ENCODE data around the gene TSPAN2.

Gene TSPAN2

DNA sequence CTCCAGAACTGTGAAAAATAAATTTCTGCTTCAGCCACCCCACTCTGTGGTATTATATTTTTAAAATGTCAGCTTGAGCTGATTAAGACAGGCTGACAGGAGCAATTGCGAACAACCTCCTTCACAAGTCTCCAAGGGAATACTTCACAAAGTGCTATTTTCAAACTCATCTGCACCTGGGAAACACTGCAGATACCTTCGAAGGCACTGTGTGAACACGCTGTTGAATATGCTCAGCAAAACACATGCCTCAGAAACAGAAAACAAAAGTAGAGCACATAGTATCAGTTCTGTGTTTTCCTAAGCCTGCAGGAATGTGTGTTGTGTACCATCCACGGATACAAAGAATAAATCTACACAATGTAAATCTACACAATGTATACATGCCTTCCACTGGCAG, 10.6 kb downstream of the TSPAN2 start:
- in situ Hi-C loops (cut with MboI; ENCODE audit: low sequenced_read_pairs), result no loop called here

DNA sequence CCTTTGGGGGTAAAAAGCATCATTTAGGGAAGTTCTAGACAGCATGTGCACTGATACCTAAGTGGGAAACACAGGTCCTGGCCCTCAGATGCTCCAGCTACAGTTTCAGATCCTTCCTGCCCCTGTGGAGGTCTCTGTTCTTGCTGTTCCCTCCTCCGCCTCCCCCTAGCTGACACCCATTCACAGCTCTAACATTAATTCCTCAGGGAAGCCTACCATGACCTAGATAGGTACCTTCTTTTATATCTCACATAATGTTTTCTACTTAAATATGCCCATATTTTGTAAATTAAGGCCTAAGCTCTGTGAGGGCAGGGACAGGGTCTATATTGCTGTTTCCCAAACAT, 11.3 kb downstream of the TSPAN2 start:
- in situ Hi-C loops (cut with MboI; ENCODE audit: low sequenced_read_pairs), result no loop called here

GRCh38 chr1:115077286-115077983, 11.9 kb downstream of the TSPAN2 start:
- in situ Hi-C loops (cut with MboI; ENCODE audit: low sequenced_read_pairs), result no loop called here

- in situ Hi-C loops (cut with MboI; ENCODE audit: low sequenced_read_pairs), result no loop called here
These were observed 12.9 kb downstream of the TSPAN2 start for GRCh38 chr1:115076384-115076915.

- in situ Hi-C loops (cut with MboI; ENCODE audit: low sequenced_read_pairs), result no loop called here
These were observed 14.3 kb downstream of the TSPAN2 start for GRCh38 chr1:115074839-115075534.

DNA sequence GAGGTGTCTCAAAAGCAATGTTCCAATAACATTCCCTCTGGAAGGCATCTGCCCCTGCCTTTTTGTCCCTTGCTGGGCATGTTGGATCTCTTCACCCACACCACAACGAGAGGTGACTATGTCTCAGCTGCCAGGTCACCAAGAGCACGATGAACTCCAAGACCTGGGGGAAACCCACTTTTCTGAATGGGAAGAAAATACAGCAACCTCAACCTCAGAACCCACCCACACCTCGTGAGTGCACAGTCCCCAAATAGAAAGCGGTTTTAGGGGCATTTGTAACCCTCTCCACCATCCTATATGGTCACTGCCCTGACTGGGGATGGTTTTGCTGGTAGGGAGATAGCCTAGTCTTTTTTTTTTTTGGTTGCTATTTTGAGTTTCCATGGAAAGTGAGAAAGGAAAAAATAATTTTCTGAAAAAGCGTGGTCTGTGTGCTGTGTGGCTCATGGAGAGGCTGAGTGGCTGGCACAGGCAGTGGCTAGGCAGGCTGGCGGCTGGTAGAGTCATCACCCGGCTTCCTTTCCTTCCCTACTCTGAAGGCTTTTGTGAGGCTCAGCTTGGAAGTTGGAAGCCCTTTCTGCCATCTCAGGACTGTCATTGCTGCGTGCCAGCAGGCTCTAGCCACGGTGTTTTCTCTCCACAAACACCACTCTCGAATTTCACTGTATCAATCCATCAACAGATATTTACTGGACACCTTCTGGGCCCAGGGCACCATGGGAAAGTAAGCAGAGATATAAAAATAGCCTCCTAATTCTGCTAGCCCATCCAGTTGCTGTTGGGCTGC, 15.8 kb downstream of the TSPAN2 start:
- in situ Hi-C loops (cut with MboI; ENCODE audit: low sequenced_read_pairs), result no loop called here

DNA sequence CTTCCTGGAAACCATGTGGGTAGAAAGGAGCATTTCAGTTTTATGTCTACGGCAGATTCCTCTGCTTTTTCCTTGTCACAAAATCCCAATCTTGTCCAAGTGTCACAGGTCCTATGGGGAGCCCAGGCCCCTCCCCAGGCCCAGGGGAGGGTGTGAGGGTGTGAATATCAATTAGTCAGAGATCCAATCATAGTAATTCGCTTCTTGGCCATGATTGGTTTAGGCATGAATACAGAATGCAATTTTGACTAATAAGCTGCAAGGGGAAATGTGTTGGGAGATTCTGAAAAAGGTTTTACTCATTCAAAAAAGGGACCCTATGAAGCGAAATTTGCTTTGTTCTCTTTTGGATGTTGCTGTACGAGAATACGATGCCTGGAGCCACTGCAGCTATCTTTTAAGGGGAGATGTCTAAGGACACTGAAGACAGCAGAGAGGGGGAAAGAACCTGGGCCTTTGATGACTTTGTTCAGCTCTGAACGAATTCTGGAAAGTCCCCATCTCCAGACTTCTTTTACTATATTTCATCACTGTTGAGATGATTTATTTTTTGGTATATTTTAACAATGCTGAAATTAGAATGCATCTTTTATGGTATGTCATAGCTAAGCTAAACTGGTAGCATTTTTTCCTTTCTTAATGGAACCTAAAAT, 18.2 kb downstream of the TSPAN2 start:
- in situ Hi-C loops (cut with MboI; ENCODE audit: low sequenced_read_pairs), result no loop called here

GRCh38 chr1:115069659-115070308, 19.5 kb downstream of the TSPAN2 start:
- in situ Hi-C loops (cut with MboI; ENCODE audit: low sequenced_read_pairs), result no loop called here

DNA sequence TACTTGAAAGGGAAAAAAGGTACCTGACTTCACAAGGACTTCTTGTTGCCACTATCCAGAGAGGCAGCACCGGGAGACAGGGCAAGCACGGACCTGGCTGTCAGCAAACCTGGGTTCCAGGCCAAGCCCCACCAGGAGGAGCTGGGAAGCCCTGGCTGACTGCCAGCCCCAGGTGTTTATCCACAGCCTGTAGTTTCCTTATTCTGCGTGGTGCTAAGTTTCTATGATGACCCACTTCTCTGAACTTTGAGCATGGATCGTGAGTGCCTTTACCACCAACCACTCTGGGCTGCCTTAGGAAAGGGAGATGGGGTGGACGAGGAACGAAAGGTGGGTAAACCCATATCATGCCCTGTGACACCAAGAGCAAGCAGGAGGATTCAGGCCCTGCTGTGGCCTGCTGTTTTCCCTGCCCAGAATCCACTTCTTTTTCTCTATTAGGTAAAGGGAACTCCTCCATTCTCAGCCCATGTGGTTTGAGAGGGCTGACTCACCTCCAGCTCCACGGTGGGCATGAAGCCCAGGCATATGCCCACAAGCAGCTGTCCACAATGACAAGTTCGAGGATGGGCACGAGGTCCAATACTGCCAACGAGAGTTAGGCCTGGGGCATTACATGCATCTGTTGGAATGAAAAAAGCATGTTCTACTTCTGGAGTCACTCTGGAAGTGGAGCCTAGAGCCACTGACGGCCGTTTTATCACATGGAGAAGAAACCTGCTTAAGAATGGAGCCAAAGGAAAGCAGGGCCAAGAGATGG, 20.3 kb downstream of the TSPAN2 start:
- in situ Hi-C loops (cut with MboI; ENCODE audit: low sequenced_read_pairs), result no loop called here

DNA sequence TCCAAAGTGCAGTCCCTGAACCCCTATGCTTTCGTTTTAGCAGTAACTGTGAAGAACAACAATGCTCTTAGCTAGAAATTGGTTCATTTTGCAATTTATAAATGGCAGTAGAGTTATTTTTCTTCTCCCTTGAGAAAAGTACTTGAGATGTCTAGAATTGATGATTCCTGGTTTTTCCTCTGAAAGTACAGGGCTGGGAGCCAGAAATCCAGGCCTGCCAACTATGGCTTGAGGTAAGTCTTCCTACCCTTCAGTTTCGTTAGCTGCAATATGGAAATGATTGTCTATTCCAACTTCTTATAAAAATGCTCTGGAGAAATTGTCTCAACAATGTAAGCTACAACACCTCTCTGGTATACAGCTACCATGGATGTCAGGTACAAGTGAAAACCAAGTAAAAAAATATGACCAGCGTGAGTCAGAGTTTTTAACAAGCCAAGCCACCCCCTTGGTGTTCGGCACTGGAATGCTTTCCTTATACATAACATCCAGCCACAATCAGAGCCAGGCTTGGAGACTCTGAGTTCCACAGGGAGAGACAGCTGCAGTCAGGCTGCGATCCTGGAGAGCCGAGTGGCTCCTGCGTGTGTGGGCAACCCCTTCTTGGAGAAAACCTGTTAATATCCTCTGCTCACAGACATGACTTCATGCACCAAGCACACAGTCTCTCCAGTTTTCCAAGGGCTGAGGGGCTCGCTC, 22.0 kb downstream of the TSPAN2 start:
- in situ Hi-C loops (cut with MboI; ENCODE audit: low sequenced_read_pairs), result no loop called here

- in situ Hi-C loops (cut with MboI; ENCODE audit: low sequenced_read_pairs), result no loop called here
These were observed 24.3 kb downstream of the TSPAN2 start for GRCh38 chr1:115065021-115065420.

- in situ Hi-C loops (cut with MboI; ENCODE audit: low sequenced_read_pairs), result no loop called here
These were observed 24.8 kb downstream of the TSPAN2 start for GRCh38 chr1:115064461-115064860.

DNA sequence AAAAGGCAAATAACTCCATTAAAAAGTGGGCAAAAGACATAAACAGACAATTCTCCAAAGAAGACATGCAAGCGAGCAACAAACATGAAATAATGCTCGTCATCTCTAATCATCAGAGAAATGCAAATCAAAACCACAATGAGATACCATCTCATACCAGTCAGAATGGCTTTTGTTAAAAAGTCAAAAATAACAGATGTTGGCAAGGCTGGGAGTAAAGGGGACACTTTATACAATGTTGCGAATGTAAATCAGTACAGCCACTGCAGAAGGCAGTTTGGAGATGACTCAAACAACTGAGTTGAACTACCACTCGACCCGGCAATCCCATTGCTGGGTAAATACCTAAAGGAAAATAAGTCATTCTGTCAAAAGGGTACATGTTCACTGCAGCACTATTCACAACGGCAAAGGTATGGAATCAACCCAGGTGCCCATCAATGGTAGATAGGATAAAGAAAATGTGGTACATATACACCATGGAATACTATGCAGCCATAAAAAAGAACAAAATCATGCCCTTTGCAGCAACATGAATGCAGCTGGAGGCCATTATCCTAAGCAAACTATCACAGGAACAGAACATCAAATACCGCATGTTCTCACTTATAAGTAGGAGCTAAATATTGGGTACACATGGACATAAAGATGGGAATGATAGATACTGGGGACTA, 25.9 kb downstream of the TSPAN2 start:
- in situ Hi-C loops (cut with MboI; ENCODE audit: low sequenced_read_pairs), result no loop called here

- in situ Hi-C loops (cut with MboI; ENCODE audit: low sequenced_read_pairs), result no loop called here
These were observed 26.7 kb downstream of the TSPAN2 start for GRCh38 chr1:115062542-115063004.

DNA sequence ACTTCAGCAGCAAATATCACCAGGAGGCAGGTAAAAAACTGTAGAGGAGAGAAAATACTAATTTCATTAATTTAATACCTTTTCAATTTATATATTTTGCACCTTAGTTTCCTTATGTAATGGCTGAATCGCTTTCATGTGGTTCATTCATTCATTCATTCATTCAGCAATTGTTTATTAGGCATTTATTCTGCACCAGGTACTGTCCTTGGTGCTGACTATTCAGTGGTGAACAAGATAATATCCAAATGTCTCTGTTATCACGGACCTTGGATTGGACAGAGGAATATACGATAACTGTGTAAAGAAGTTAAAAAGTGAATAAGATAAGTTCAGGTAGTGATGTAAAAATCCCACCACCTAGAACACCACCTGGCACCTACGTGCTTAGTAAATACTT, 28.8 kb downstream of the TSPAN2 start:
- in situ Hi-C loops (cut with MboI; ENCODE audit: low sequenced_read_pairs), result no loop called here

DNA sequence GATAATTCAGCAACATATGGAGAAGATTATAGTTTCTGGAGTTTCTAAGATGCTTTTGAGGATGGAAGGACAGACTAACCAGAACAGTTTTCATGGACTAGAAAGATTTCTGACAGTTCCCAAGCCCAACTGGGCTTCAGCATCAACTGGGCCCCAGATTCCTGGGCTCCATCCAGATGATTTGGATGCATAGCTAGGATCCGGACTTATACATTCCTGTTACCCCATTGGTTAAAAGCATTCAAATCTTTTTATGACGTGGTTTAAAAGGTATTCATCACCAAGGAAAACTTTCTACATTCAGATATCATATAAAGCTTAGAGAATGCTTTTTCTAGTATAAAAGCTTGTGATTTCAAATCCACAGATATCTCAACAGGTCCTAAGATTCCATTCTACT, 30.0 kb downstream of the TSPAN2 start:
- in situ Hi-C loops (cut with MboI; ENCODE audit: low sequenced_read_pairs), result no loop called here

- in situ Hi-C loops (cut with MboI; ENCODE audit: low sequenced_read_pairs), result no loop called here
These were observed 31.5 kb downstream of the TSPAN2 start for GRCh38 chr1:115057661-115058254.

DNA sequence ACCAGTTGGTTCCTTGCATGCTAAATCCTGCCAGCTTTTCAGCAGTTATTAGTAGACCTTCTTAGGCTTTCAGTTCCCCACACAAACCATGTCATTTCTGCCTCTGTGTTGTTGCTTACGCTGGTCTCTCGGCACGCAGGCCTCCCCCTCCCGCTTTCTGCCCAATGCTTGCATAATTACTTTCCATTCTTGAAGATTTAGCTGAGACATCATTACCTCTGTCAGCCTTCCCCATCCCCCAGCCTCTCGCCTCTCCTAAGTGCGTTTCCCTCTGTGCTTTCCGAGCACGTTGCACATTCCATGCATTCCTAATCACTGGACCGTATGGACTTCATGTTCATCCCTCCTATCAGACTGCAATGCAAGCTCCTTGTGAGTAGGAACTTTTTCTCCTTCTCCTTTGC, 32.9 kb downstream of the TSPAN2 start:
- in situ Hi-C loops (cut with MboI; ENCODE audit: low sequenced_read_pairs), result no loop called here
